Thoracic aorta (tissue), 2 donors: Measurements from ENCODE around the gene RABIF. TPM values are rescaled to one million over a fixed set of nuclear protein-coding genes. Genes with fewer than 3 reads are reported as not detected.
"Not testable (repeated sequence)": the region's sequence is repeated elsewhere in the genome, so short reads cannot be mapped to it uniquely, and the experiment has no call there.

Experiments used
- ATAC-seq: fragments of 150-250 bp; one replicate; pipeline ENCODE4 v1.8.0; 2017; ENCODE audit warnings: low read depth; ENCODE audit not compliant: insufficient number of reproducible peaks, low FRiP score
- DNase-seq: peaks from one replicate; pipeline ENCODE4 v3.0.0-alpha.2; 2020; ENCODE audit warnings: low spot score
- H3K27ac ChIP-seq, 2 donors: fragments of 200-600 bp; sonication (generic); 1 replicate in 1 of 2; 2 replicates in 1 of 2; pipeline ENCODE4 v1.5.1; 2016; ENCODE audit warnings: mild to moderate bottlenecking in 2 of 2, moderate library complexity in 2 of 2
- H3K27me3 ChIP-seq: fragments of 200-600 bp; sonication (generic); replicated peaks from 2 replicates; pipeline ENCODE4 v1.6.0; 2016; ENCODE audit warnings: mild to moderate bottlenecking; ENCODE audit not compliant: insufficient read depth
- H3K36me3 ChIP-seq: fragments of 200-600 bp; sonication (generic); one replicate; pipeline ENCODE4 v1.5.1; 2016
- H3K4me1 ChIP-seq, 2 donors: fragments of 200-600 bp; sonication (generic); 1 replicate in 1 of 2; 2 replicates in 1 of 2; pipeline versions ENCODE4 v1.5.1 to v1.6.0; 2016; ENCODE audit warnings: low read depth in 2 of 2, mild to moderate bottlenecking in 1 of 2; ENCODE audit not compliant: control insufficient read depth in 1 of 2
- H3K4me3 ChIP-seq: fragments of 200-600 bp; sonication (generic); 2 replicates; pipeline ENCODE4 v1.5.1; 2016; ENCODE audit warnings: mild to moderate bottlenecking
- H3K9me3 ChIP-seq: fragments of 200-600 bp; sonication (generic); 2 replicates; pipeline ENCODE4 v1.5.1; 2016
- total RNA-seq, 2 donors: library from RNA; depleted of rRNA; stranded (reverse); fragments of >200 nt; gene quantifications; one replicate each; pipeline versions ENCODE4 v1.1.0 to v1.2.3, GENCODE V29; 2016
- TF ChIP-seq, protein P1 (sequence below): fragments of 200-600 bp; sonication (generic); IDR thresholded peaks from one replicate; pipeline ENCODE4 v1.5.1; 2019; ENCODE audit warnings: antibody characterized with exemption

Gene RABIF
- total RNA-seq, 2 donors from 2014 or later: 5.0 to 6.0 TPM

DNA sequence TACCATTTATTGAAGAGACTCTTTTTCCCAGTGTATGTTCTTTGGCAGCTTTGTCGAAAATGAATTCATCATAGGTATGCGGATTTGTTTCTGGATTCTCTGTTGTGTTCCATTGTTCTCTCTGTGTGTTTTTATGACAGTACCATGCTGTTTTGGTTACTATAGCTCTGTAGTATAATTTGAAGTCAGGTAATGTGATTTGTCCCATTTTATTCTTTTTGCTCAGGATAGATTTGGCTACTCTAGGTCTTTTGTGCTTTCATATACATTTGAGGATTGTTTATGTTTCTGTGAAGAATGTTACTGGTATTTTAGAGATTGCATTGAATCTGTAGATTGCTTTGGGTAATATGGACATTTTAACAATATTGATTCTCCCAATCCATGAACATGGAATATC is 43.5 kb upstream of the RABIF start:
- Histone ChIP-seq H3K36me3 (no peaks in the 10 kb centered on the region), H3K9me3 (no peaks in the 10 kb centered on the region), H3K27me3 (no peaks in the 10 kb centered on the region), H3K4me1 (no peaks in the 10 kb centered on the region), H3K27ac (no peak overlapping the region), H3K4me3 (no peak overlapping the region)
- DNase-seq: no peak
- no peak for ATAC-seq
- TF ChIP-seq, protein P1, sequence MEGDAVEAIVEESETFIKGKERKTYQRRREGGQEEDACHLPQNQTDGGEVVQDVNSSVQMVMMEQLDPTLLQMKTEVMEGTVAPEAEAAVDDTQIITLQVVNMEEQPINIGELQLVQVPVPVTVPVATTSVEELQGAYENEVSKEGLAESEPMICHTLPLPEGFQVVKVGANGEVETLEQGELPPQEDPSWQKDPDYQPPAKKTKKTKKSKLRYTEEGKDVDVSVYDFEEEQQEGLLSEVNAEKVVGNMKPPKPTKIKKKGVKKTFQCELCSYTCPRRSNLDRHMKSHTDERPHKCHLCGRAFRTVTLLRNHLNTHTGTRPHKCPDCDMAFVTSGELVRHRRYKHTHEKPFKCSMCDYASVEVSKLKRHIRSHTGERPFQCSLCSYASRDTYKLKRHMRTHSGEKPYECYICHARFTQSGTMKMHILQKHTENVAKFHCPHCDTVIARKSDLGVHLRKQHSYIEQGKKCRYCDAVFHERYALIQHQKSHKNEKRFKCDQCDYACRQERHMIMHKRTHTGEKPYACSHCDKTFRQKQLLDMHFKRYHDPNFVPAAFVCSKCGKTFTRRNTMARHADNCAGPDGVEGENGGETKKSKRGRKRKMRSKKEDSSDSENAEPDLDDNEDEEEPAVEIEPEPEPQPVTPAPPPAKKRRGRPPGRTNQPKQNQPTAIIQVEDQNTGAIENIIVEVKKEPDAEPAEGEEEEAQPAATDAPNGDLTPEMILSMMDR: no peak

DNA sequence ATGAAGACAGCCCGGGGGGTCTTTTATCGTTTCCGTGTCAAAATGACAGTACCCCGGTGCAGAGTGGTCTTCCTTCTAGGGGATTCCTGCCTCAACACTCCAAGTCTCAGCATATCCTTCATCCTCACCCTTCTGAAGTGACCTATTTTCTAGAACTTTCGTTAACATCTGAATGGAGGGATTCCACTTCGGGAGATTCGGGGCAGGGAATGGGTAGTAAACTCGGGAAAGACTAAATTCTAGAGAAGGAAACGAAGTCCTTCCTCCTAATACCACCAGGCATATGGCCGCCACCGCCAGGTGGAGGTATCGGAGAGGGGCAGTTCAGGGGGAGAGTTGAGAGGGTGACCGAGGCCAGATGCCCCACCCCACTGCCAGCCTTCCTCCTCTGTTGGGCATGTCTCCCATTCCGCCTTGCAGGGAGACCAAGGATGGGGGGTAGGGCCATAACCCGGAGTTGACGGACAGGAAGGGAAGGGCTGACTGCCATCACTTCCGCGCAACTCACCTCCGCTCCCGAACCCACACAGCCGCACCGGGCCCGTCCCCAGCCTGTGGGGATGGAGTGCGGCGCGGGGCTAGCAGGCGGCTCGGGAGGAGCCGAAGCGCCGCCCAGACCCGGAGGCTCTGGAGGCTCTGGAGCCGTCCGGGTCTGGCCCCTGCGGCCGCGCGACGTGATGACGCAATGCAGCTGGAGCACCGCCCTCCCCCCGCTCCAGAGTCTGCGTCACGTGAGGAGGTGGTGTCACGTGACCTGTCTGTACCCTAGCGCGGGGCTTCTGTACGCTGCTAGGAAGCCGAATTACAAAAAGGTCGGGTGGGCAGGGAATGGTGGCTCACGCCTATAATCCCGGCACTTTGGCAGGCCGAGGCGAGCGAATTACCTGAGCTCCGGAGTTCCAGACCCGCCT is 37.9 kb upstream of the RABIF start, which contains the start of gene KLHL12:
TSS of gene KLHL12 (minus strand) at position 654 of the 911 bp plus-strand sequence. CDS start 2,072 bp downstream, outside the sequence.
- Histone ChIP-seq H3K4me1 (peaks cover 20 to 21% of the 10 kb centered on the region in 2 donors), H3K27me3 (no peaks in the 10 kb centered on the region), H3K36me3 (no peaks in the 10 kb centered on the region), H3K9me3 (no peaks in the 10 kb centered on the region), H3K27ac (peak within 1 kb of the TSS; percentile 94 to 96), H3K4me3 (peak within 1 kb of the TSS; percentile 77)
- ATAC-seq (peak; percentile 97), DNase-seq (peak; percentile 88)
- TF ChIP-seq, protein P1: peak; percentile 37

DNA sequence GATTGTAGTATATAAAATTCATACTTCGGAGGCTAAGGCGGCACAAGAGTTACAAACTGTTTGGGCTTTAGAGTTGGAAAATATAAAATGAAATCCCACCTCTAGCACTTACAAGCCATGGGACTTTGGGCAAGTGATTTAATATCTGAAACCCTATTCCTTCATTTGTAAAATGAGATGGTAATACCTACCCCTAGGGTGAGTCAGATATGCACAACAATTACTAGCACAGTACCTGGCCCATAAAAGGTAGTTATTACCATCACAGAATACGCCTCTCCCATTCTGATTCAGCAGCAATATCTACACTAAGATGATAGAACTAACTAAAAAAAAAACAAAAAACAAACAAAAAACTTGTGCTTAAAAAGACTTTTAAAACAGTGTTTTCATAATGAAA is 34.6 kb upstream of the RABIF start:
- ATAC-seq (no peak), DNase-seq (no peak)
- TF ChIP-seq, protein P1: no peak
- H3K4me3 ChIP-seq: no peak overlapping the region
- H3K9me3 ChIP-seq: no peaks in the 10 kb centered on the region
- H3K27me3 ChIP-seq: no peaks in the 10 kb centered on the region
- peaks cover under 1% of the 10 kb centered on the region for H3K36me3 ChIP-seq
- H3K27ac ChIP-seq: no peak overlapping the region
- H3K4me1 ChIP-seq: peaks cover 20 to 21% of the 10 kb centered on the region in 2 donors

DNA sequence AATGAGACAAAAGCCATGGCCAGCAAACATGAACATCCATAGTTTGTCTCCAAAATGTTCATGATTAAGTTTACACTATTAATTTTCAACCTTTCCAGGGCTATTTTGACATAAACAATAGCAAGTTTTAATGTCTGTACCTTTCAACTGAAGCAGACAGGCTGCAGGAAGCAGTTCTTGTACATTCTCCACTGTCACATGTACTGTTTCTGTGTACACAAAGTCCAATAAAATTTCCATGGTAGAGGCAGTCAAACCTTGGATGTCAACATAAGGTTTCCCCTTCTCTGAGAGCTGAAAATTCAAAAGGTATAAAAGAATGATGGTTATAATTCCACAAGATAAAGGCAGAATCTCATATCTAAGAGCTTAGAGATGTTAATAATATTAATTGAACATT is 30.7 kb upstream of the RABIF start:
- ATAC-seq: no peak

DNA sequence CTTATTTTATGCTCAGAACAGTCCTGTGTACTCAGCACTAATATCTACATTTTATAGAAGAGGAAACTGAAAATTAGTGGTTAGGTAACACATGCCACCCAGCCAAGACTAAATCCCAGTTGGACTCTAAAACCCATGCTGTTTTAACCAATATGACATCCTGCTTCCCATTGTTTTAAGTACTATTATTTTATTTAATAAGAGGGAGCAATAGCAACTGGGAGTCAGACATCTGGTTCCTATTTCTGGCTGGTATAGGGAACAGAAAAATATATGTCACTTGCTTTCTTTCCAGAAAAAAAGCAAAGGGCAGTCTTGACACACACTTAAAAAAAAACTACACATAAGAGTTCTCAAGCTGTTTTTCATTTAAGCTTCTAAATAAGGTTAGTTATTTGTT is 26.2 kb upstream of the RABIF start:
- no peak overlapping the region for H3K4me3 ChIP-seq
- H3K27me3 ChIP-seq: no peaks in the 10 kb centered on the region
- no peaks in the 10 kb centered on the region for H3K9me3 ChIP-seq
- ATAC-seq (no peak), DNase-seq (no peak)
- TF ChIP-seq, protein P1: no peak
- H3K4me1 ChIP-seq: no peaks in the 10 kb centered on the region
- no peak overlapping the region for H3K27ac ChIP-seq
- peaks cover 61% of the 10 kb centered on the region for H3K36me3 ChIP-seq

More for the DNA sequence above, 30.7 kb upstream of the RABIF start:
- peaks cover 33% of the 10 kb centered on the region for H3K36me3 ChIP-seq
- no peak overlapping the region for H3K4me3 ChIP-seq
- TF ChIP-seq, protein P1: no peak
- H3K27ac ChIP-seq: no peak overlapping the region
- H3K27me3 ChIP-seq: no peaks in the 10 kb centered on the region
- H3K9me3 ChIP-seq: no peaks in the 10 kb centered on the region
- no peak for DNase-seq
- H3K4me1 ChIP-seq: peaks cover 9 to 11% of the 10 kb centered on the region in 2 donors

DNA sequence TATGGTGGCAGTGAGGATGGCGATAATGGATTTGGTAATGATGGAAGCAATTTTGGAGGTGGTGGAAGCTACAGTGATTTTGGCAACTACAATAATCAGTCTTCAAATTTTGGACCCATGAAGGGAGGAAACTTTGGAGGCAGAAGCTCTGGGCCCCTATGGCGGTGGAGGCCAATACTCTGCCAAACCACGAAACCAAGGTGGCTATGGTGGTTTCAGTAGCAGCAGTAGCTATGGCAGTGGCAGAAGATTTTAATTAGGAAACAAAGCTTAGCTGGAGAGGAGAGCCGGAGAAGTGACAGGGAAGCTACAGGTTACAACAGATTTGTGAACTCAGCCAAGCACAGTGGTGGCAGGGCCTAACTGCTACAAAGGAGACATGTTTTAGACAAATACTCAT is 23.5 kb upstream of the RABIF start:
- not testable (repeated sequence) for H3K27me3 ChIP-seq, H3K9me3 ChIP-seq, ATAC-seq, H3K27ac ChIP-seq, H3K4me1 ChIP-seq, DNase-seq, H3K4me3 ChIP-seq
- peaks cover 53% of the 10 kb centered on the region for H3K36me3 ChIP-seq
